SW 1271 (cell line): ENCODE measurements around the gene SCYL1.

ENCODE experiments used
- DNase-seq, 2 experiments: peaks; one replicate each; lab custom pipeline; 2025; lab: John Stamatoyannopoulos, UW

SCYL1 gene

GRCh38 chr11:65571420-65571819, 46.5 kb downstream of the SCYL1 start:
- DNase-seq = no peak

GRCh38 chr11:65571940-65572339, 47.1 kb downstream of the SCYL1 start:
- peak in 1 of 2 experiments; percentile 71 for DNase-seq

- DNase-seq = peak; percentile 57 to 77
Measured at GRCh38 chr11:65572356-65573051, 47.6 kb downstream of the SCYL1 start, which contains the start of gene FAM89B. Gene FAM89B (plus strand): TSS chr11:65572538. CDS start chr11:65572670, 132 bp downstream.

- no peak for DNase-seq
Measured at GRCh38 chr11:65573391-65574079, 48.7 kb downstream of the SCYL1 start.

GRCh38 chr11:65574109-65574810, 49.4 kb downstream of the SCYL1 start:
- peak; percentile 93 to 94 for DNase-seq

- peak in 1 of 2 experiments; percentile 46 for DNase-seq
Measured at GRCh38 chr11:65574811-65575567, 50.1 kb downstream of the SCYL1 start.

- DNase-seq = peak in 1 of 2 experiments; percentile 62
Measured at GRCh38 chr11:65575568-65576231, 50.8 kb downstream of the SCYL1 start, which contains the start of gene EHBP1L1. Gene EHBP1L1 (plus strand): TSS chr11:65576053. CDS start chr11:65576303, 250 bp downstream.

- DNase-seq = no peak
Measured at GRCh38 chr11:65576232-65576866, 51.5 kb downstream of the SCYL1 start.

GRCh38 chr11:65576867-65577755, 52.2 kb downstream of the SCYL1 start:
- DNase-seq = peak in 1 of 2 experiments; percentile 67

GRCh38 chr11:65577756-65578109, 52.9 kb downstream of the SCYL1 start:
- DNase-seq = no peak

- DNase-seq = no peak
Measured at GRCh38 chr11:65578134-65578533, 53.3 kb downstream of the SCYL1 start.

- no peak for DNase-seq
Measured at GRCh38 chr11:65578667-65579066, 53.8 kb downstream of the SCYL1 start.

- DNase-seq = no peak
Measured at GRCh38 chr11:65579291-65579690, 54.4 kb downstream of the SCYL1 start.

GRCh38 chr11:65580031-65580692, 55.3 kb downstream of the SCYL1 start:
- DNase-seq = no peak

- no peak for DNase-seq
Measured at GRCh38 chr11:65580756-65581155, 55.9 kb downstream of the SCYL1 start.

- no peak for DNase-seq
Measured at GRCh38 chr11:65581928-65582327, 57.0 kb downstream of the SCYL1 start.

GRCh38 chr11:65583589-65583988, 58.7 kb downstream of the SCYL1 start:
- no peak for DNase-seq

- no peak for DNase-seq
Measured at GRCh38 chr11:65584106-65584505, 59.2 kb downstream of the SCYL1 start.

- DNase-seq = no peak
Measured at GRCh38 chr11:65584723-65585171, 59.9 kb downstream of the SCYL1 start.
